ENCODE results near the gene TMPRSS11B.
A peak's percentile ranks its signal among the peaks of the same experiment; 100 is the strongest.
"Not testable (repeated sequence)": the region's sequence is repeated elsewhere in the genome, so short reads cannot be mapped to it uniquely, and the experiment has no call there.

Gene TMPRSS11B

GRCh38 chr4:68245594-68245993, at the start of gene TMPRSS11B:
TSS of gene TMPRSS11B (minus strand) at chr4:68245694. CDS start at chr4:68245558, 136 bp downstream.
- no peak for DNase-seq (ENCODE audit: low read depth in 1 of 2, low spot score in 1 of 2)

GRCh38 chr4:68291256-68291655, 45.8 kb upstream of the TMPRSS11B start:
- DNase-seq (ENCODE audit: low read depth in 1 of 2, low spot score in 1 of 2) = no peak

- DNase-seq (ENCODE audit: low read depth in 1 of 2, low spot score in 1 of 2) = no peak
These were observed 42.9 kb upstream of the TMPRSS11B start for GRCh38 chr4:68288393-68288740.

GRCh38 chr4:68287704-68288392, 42.4 kb upstream of the TMPRSS11B start:
- no peak for DNase-seq (ENCODE audit: low read depth in 1 of 2, low spot score in 1 of 2)

- DNase-seq (ENCODE audit: low read depth in 1 of 2, low spot score in 1 of 2) = no peak
These were observed 38.2 kb upstream of the TMPRSS11B start for GRCh38 chr4:68283714-68284113.

- DNase-seq (ENCODE audit: low read depth in 1 of 2, low spot score in 1 of 2) = no peak
These were observed 37.6 kb upstream of the TMPRSS11B start for GRCh38 chr4:68283095-68283494.

GRCh38 chr4:68281796-68282740, 36.6 kb upstream of the TMPRSS11B start:
- not testable (repeated sequence) for DNase-seq (ENCODE audit: low read depth in 1 of 2, low spot score in 1 of 2)

- no peak for DNase-seq (ENCODE audit: low read depth in 1 of 2, low spot score in 1 of 2)
These were observed 32.5 kb upstream of the TMPRSS11B start for GRCh38 chr4:68278029-68278428.

- no peak for DNase-seq (ENCODE audit: low read depth in 1 of 2, low spot score in 1 of 2)
These were observed 32.1 kb upstream of the TMPRSS11B start for GRCh38 chr4:68277627-68278026.

- no peak for DNase-seq (ENCODE audit: low read depth in 1 of 2, low spot score in 1 of 2)
These were observed 27.4 kb upstream of the TMPRSS11B start for GRCh38 chr4:68272860-68273259.

- no peak for DNase-seq (ENCODE audit: low read depth in 1 of 2, low spot score in 1 of 2)
These were observed 26.9 kb upstream of the TMPRSS11B start for GRCh38 chr4:68272380-68272779.

- no peak for DNase-seq (ENCODE audit: low read depth in 1 of 2, low spot score in 1 of 2)
These were observed 26.4 kb upstream of the TMPRSS11B start for GRCh38 chr4:68271851-68272357.

- DNase-seq (ENCODE audit: low read depth in 1 of 2, low spot score in 1 of 2) = no peak
These were observed 22.0 kb upstream of the TMPRSS11B start for GRCh38 chr4:68267433-68267944.

GRCh38 chr4:68264875-68265565, 19.5 kb upstream of the TMPRSS11B start:
- no peak for DNase-seq (ENCODE audit: low read depth in 1 of 2, low spot score in 1 of 2)

GRCh38 chr4:68259191-68259590, 13.7 kb upstream of the TMPRSS11B start:
- DNase-seq (ENCODE audit: low read depth in 1 of 2, low spot score in 1 of 2) = no peak

GRCh38 chr4:68257719-68258118, 12.2 kb upstream of the TMPRSS11B start:
- no peak for DNase-seq (ENCODE audit: low read depth in 1 of 2, low spot score in 1 of 2)

GRCh38 chr4:68256284-68256683, 10.8 kb upstream of the TMPRSS11B start:
- DNase-seq (ENCODE audit: low read depth in 1 of 2, low spot score in 1 of 2) = no peak

GRCh38 chr4:68250151-68250930, 4.8 kb upstream of the TMPRSS11B start:
- no peak for DNase-seq (ENCODE audit: low read depth in 1 of 2, low spot score in 1 of 2)

- DNase-seq (ENCODE audit: low read depth in 1 of 2, low spot score in 1 of 2) = peak in 1 of 2 donors; percentile 11
These were observed 3.9 kb upstream of the TMPRSS11B start for GRCh38 chr4:68249434-68249833.

GRCh38 chr4:68240620-68241019, 4.9 kb downstream of the TMPRSS11B start:
- DNase-seq (ENCODE audit: low read depth in 1 of 2, low spot score in 1 of 2) = no peak
